Erythroblast (primary cell): Measurements from ENCODE around the gene NRXN3.

Source experiments
- GATA1 ChIP-seq: IDR thresholded peaks from 2 replicates; pipeline ENCODE4 v1.6.1; 2011; ENCODE audit warnings: low read depth, mild to moderate bottlenecking, control low read depth, low read length, moderate library complexity
- POLR2A ChIP-seq: IDR thresholded peaks from 2 replicates; pipeline ENCODE4 v1.6.1; 2011; ENCODE audit warnings: mild to moderate bottlenecking, low read length

- TF ChIP-seq POLR2A (no peak), GATA1 (no peak)
Measured at GRCh38 chr14:78342879-78343278, 172.7 kb downstream of the NRXN3 start.
